ENCODE measurements around the gene DDX25.

DNA sequence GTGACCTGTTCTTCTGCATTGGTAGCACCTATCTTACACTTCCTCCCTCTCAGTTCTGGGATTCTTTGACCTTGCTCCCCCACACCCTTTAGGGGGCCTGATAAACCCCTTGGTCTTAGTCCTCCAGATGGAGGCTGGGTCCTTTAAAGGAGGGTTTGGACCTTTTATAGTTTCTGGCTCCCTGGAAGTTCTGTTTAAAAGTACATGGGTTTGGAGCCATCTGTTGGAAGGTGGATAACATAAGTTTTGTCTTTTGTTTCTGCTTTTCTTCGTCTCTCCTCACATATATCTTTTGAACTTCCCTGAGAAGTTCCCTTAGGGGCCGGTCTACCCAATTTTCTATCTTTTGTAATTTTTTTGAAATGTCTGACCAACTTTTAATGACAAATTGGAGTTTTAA, 34.8 kb upstream of the DDX25 start:
- TF ChIP-seq, protein P1, sequence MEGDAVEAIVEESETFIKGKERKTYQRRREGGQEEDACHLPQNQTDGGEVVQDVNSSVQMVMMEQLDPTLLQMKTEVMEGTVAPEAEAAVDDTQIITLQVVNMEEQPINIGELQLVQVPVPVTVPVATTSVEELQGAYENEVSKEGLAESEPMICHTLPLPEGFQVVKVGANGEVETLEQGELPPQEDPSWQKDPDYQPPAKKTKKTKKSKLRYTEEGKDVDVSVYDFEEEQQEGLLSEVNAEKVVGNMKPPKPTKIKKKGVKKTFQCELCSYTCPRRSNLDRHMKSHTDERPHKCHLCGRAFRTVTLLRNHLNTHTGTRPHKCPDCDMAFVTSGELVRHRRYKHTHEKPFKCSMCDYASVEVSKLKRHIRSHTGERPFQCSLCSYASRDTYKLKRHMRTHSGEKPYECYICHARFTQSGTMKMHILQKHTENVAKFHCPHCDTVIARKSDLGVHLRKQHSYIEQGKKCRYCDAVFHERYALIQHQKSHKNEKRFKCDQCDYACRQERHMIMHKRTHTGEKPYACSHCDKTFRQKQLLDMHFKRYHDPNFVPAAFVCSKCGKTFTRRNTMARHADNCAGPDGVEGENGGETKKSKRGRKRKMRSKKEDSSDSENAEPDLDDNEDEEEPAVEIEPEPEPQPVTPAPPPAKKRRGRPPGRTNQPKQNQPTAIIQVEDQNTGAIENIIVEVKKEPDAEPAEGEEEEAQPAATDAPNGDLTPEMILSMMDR (conservative IDR thresholded peaks at IDR 0.05; ENCODE audit: low read depth, low read length): no peak
- TF ChIP-seq RFX5 (IDR thresholded peaks at IDR 0.05; ENCODE audit: low read depth, low read length): no peak
- no peak for TF ChIP-seq MAFK (IDR thresholded peaks at IDR 0.05; ENCODE audit: low read depth, low read length)
- no peak for TF ChIP-seq SMC3 (IDR thresholded peaks at IDR 0.05; ENCODE audit: low read depth, low read length)
- no peak for TF ChIP-seq MXI1 (IDR thresholded peaks at IDR 0.05; ENCODE audit: borderline replicate concordance, low read depth, low read length)
- TF ChIP-seq, protein P2, sequence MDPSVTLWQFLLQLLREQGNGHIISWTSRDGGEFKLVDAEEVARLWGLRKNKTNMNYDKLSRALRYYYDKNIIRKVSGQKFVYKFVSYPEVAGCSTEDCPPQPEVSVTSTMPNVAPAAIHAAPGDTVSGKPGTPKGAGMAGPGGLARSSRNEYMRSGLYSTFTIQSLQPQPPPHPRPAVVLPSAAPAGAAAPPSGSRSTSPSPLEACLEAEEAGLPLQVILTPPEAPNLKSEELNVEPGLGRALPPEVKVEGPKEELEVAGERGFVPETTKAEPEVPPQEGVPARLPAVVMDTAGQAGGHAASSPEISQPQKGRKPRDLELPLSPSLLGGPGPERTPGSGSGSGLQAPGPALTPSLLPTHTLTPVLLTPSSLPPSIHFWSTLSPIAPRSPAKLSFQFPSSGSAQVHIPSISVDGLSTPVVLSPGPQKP (IDR thresholded peaks at IDR 0.05; ENCODE audit: borderline replicate concordance, low read depth, low read length): no peak
- no peak for TF ChIP-seq CEBPB (IDR thresholded peaks at IDR 0.05; ENCODE audit: low read depth, low read length)
- no peak for TF ChIP-seq BHLHE40 (IDR thresholded peaks at IDR 0.05; ENCODE audit: low read depth, low read length)
- no peak for TF ChIP-seq POLR2A (IDR thresholded peaks at IDR 0.05; ENCODE audit: low read depth, low read length)
- TF ChIP-seq, protein P3, sequence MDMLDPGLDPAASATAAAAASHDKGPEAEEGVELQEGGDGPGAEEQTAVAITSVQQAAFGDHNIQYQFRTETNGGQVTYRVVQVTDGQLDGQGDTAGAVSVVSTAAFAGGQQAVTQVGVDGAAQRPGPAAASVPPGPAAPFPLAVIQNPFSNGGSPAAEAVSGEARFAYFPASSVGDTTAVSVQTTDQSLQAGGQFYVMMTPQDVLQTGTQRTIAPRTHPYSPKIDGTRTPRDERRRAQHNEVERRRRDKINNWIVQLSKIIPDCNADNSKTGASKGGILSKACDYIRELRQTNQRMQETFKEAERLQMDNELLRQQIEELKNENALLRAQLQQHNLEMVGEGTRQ (IDR thresholded peaks at IDR 0.05; ENCODE audit: low read depth, low read length): no peak
- TF ChIP-seq RAD21 (IDR thresholded peaks at IDR 0.05; ENCODE audit: low read length): no peak
- no peak for TF ChIP-seq RCOR1 (IDR thresholded peaks at IDR 0.05; ENCODE audit: insufficient replicate concordance, low read length)
- TF ChIP-seq NFE2L2 (IDR thresholded peaks at IDR 0.05; ENCODE audit: low read depth, low read length): no peak
- no peak for TF ChIP-seq MAZ (IDR thresholded peaks at IDR 0.05; ENCODE audit: borderline replicate concordance, low read depth, low read length)

Data from IMR-90 (cell line).